Progenitor cell of endocrine pancreas (in vitro differentiated cells): ENCODE measurements around the gene CDC45. TPM values are rescaled to one million over a fixed set of nuclear protein-coding genes. Genes with fewer than 3 reads are reported as not detected.

Experiments
- DNase-seq: peaks from one replicate; pipeline ENCODE4 v3.0.0; 2021; ENCODE audit warnings: low spot score; ENCODE audit not compliant: unreplicated experiment
- H3K27ac Mint-ChIP-seq: 2 replicates; pipeline ENCODE4 v1.8.0; 2021; ENCODE audit warnings: mild to moderate bottlenecking, moderate library complexity, mixed read lengths
- H3K27me3 Mint-ChIP-seq: 2 replicates; pipeline ENCODE4 v1.8.0; 2021; ENCODE audit warnings: mixed read lengths
- H3K36me3 Mint-ChIP-seq: 2 replicates; pipeline ENCODE4 v1.8.0; 2022; ENCODE audit warnings: mixed read lengths; ENCODE audit not compliant: insufficient read depth
- H3K4me1 Mint-ChIP-seq: 2 replicates; pipeline ENCODE4 v1.8.0; 2021; ENCODE audit warnings: low read depth, mixed read lengths
- H3K4me3 Mint-ChIP-seq: 2 replicates; pipeline ENCODE4 v1.8.0; 2021; ENCODE audit warnings: low read depth, mild to moderate bottlenecking, moderate library complexity, mixed read lengths
- H3K9me3 Mint-ChIP-seq: 2 replicates; pipeline ENCODE4 v1.8.0; 2021; ENCODE audit warnings: low read depth, mixed read lengths
- total RNA-seq: library from RNA; stranded (reverse); gene quantifications from 2 replicates; pipeline ENCODE4 v1.2.1, GENCODE V29; 2021
- TF ChIP-seq, protein P1 (sequence below): fragments of 200-600 bp; sonication (generic); IDR thresholded peaks from one replicate; pipeline ENCODE4 v1.5.0; 2021; ENCODE audit warnings: antibody characterized with exemption, mild to moderate bottlenecking; ENCODE audit not compliant: unreplicated experiment

The CDC45 gene
- total RNA-seq, 1 donor from 2014 or later: 18.1 TPM

DNA sequence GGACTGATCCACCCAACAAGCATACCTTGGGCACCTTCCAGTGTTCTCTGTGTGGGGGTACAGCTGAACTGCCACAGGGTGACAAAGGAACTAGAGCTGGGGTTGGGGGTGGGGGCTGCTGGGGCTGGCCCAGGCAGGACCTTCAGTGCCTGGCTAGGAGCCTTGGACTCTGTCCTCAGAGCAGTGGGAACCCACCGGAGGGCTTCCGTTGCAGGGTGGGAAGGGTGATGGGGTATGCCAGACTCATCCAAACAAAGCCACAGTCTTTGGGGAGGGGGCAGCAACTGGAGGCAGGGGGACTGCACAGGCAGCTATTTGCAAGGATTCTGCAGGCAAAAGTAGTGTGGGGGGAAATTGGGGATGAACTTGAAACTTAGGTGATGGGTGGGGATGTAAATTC lies 80.2 kb downstream of the CDC45 start:
- TF ChIP-seq, protein P1, sequence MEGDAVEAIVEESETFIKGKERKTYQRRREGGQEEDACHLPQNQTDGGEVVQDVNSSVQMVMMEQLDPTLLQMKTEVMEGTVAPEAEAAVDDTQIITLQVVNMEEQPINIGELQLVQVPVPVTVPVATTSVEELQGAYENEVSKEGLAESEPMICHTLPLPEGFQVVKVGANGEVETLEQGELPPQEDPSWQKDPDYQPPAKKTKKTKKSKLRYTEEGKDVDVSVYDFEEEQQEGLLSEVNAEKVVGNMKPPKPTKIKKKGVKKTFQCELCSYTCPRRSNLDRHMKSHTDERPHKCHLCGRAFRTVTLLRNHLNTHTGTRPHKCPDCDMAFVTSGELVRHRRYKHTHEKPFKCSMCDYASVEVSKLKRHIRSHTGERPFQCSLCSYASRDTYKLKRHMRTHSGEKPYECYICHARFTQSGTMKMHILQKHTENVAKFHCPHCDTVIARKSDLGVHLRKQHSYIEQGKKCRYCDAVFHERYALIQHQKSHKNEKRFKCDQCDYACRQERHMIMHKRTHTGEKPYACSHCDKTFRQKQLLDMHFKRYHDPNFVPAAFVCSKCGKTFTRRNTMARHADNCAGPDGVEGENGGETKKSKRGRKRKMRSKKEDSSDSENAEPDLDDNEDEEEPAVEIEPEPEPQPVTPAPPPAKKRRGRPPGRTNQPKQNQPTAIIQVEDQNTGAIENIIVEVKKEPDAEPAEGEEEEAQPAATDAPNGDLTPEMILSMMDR: no peak
- Mint-ChIP-seq H3K4me3 (no peak overlapping the region), H3K36me3 (no peaks in the 10 kb centered on the region), H3K27ac (no peak overlapping the region), H3K9me3 (peaks cover 5% of the 10 kb centered on the region), H3K27me3 (peaks cover 3% of the 10 kb centered on the region), H3K4me1 (no peaks in the 10 kb centered on the region)
- no peak for DNase-seq

DNA sequence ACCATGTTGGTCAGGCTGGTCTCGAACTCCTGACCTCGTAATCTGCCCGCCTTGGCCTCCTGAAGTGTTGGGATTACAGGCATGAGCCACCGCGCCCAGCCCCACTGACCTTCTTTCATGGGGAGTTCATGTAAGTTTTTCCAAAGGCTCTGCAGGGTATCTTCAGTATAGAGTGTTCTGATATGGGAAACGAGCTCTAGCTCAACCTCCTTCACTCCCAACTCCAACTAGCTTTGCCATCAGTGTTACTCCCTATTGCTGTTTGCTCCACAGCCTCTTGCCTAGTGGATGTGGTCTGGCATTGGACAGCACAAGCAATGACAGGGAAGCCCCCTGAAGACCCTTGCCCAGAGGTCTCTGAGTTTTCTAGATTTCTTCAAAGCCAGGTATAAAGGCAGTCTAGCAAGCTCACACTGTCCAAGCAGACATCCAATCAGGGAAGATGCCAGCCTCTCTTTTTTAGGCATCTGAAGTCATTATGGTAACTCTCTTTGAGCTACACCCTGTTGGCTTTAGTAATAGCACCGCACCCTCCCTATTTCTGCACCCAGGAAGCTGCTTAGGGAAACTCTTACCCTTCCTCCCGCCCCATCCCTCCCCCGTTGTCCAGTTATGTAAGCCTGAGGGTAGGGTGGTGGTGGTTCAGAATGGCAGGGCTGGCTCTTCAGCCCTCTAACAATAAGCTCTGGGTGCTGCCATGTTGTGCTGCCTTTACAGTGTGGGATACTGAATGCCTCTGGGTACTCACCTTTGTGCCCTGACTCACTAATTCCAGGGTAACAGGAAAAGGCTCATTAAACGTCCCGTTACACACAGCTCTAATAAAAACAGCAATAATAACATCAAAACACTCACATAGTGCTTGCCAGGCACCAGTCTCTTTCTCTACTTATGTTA lies 85.9 kb downstream of the CDC45 start:
- Mint-ChIP-seq H3K9me3 (peaks cover 5% of the 10 kb centered on the region), H3K27me3 (peaks cover 16% of the 10 kb centered on the region), H3K36me3 (no peaks in the 10 kb centered on the region), H3K4me1 (no peaks in the 10 kb centered on the region), H3K4me3 (no peak overlapping the region), H3K27ac (no peak overlapping the region)
- no peak for DNase-seq
- TF ChIP-seq, protein P1: no peak

DNA sequence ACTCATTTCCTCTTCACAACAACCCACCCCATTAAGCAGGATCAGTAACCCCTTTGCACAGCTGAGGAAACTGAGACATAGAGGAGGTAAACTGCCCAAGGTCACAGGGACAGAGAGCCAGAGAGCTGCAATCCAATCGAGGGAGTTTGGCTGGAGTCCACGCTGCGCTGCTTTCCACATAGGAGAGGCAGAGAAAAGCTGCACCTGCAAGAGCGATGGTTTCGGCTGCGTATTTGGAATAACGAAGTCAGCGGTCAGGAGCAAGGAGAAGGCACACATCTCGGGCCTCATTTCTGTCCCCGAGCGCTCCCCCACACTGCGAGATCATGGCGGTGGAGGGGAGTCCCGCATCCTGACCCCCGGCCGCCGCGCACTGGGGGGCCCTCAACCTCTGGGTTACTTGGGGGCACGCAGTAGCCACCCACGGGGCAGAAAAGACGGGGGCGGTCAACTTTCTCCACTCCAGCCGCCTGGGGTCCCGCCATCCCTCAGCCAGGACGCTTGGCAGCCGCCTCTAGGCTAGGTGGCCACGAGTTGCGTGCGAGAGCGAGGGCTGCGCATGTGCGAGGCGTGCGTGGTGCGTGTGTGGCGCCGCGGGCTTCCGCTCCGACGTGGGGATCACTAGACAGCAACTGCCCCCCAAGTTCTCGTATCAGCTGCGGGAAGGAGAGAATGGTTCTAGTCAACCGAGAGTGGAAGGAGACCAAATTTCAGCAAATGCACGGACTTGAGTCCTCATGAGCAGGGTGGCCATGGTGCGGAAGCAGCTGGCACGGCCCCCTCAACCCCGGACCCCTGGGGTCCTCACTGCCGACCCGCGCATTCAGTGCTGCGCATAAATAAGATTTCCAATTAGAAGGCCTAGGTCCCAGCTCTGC lies 86.8 kb downstream of the CDC45 start:
- TF ChIP-seq, protein P1: no peak
- no peak for DNase-seq
- Mint-ChIP-seq H3K4me1 (no peaks in the 10 kb centered on the region), H3K27me3 (peaks cover 16% of the 10 kb centered on the region), H3K27ac (no peak overlapping the region), H3K4me3 (no peak overlapping the region), H3K9me3 (peaks cover 5% of the 10 kb centered on the region), H3K36me3 (no peaks in the 10 kb centered on the region)

DNA sequence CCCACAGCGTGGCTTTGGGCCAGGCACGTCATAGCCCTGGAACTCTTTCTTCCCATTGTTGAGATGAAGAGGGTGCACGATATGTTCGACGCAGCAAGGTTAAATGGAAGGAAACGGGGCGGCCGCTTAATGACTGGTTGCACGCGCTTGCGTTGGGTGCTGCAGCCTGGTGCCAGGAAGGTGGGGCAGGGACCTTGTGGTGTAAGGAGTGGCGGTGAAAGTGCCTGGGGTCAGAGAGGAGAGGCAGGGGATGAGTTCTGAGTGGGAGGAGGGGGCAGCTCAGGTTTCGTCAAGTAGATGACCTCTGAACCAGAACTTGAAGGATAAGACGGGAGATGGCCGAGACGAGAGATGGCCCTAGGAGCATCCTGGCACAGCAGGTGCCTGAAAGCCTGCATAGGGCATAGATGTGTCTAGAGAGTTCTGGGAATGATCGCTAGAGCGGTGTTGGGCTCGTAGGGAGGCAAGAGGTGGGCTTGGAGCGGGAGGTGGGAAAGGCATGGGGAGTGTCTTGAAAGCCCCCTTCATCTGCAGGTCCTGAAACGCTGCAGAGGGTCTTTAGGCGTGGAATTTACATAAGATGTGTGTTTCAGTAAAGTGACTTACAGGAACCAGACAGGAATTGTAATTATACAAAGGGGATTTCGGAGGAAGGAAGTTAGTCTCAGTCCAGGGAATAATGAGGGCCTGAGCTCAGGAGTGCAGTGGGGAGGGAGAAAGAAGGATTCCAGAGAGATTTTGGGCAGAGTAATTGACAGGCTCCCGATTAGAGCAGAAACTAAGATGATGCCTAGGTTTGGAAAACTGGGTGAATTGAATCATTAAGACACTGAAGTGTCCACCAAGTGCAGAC lies 87.7 kb downstream of the CDC45 start:
- TF ChIP-seq, protein P1: no peak
- Mint-ChIP-seq H3K27ac (no peak overlapping the region), H3K4me3 (no peak overlapping the region), H3K36me3 (no peaks in the 10 kb centered on the region), H3K4me1 (no peaks in the 10 kb centered on the region), H3K27me3 (peaks cover 16% of the 10 kb centered on the region), H3K9me3 (peaks cover 5% of the 10 kb centered on the region)
- DNase-seq: no peak
